HG03066 (cell line): ENCODE measurements around the gene GPR173.
A peak's percentile ranks its signal among the peaks of the same experiment; 100 is the strongest.

ENCODE experiments used
- ATAC-seq: cut with Tn5 transposase; IDR thresholded peaks from one replicate; pipeline ENCODE4 v1.9.1; 2021; ENCODE audit warnings: low read depth; ENCODE audit not compliant: unreplicated experiment

Gene GPR173

DNA sequence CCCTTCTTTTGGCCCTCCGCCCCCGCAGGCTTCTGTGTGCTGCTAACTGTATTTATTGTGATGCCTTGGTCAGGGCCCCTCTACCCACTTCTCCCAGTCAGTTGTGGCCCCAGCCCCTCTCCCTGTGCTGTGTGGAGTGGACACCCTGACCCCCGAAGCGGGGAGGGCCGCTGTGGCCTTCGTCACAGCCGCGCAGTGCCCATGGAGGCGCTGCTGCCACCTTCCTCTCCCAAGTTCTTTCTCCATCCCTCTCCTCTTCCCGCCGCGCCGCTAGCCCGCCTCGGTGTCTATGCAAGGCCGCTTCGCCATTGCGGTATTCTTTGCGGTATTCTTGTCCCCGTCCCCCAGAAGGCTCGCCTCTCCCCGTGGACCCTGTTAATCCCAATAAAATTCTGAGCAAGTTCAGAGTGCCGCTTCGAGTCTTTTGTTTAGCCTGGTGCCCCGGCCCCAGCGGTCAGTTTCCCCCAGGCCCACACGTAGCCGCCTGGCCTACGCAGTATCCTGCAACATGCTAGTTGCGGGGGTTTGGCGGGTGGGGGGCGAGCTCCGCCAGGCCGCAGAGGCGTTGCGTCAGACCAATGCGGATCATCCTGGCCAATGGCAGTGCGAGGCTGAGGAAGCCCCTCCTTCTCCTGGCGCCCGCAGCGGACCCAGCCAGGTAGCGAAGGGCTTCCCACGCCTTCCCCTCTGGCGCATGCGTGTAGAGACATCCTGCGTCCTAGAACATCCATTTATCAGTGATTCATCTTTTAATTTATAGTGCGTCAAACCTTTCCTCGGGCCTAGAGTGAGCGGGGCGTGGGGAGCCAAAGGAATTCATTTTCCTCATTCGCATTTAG lies 39.8 kb downstream of the GPR173 start:
- ATAC-seq: no peak

DNA sequence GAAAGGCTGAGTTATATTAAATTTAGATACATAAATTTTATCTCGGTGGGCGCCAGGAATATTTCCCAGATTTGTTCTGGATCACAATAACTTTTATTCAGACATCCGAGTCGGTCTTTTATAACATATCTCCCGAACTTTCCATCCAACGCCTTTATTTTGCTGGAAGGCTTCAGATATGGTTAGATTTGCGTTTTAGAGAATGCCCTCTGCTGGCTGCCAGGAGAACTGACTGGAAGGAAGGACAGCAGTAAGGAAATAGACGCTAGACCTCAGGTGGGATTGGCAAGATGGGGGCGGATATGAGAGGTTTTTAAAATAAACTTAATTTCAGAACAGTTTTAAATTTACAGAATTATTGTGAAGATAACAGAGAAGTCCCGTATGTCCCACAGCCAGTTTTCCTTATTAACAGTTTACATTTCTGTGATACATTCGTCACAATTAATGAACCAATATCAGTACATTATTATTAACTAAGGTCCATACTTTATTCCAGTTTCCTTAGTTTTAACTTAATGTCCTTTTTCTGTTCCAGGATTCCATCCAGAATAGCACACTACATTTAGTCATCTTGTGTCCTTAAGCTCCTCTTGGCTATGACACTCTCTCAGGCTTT lies 40.7 kb downstream of the GPR173 start:
- no peak for ATAC-seq

- no peak for ATAC-seq
These were observed 41.3 kb downstream of the GPR173 start for GRCh38 chrX:53089925-53090324.

- no peak for ATAC-seq
These were observed 42.8 kb downstream of the GPR173 start for GRCh38 chrX:53091354-53091753.

- ATAC-seq: peak; percentile 56
These were observed 44.6 kb downstream of the GPR173 start for GRCh38 chrX:53093177-53093655.

DNA sequence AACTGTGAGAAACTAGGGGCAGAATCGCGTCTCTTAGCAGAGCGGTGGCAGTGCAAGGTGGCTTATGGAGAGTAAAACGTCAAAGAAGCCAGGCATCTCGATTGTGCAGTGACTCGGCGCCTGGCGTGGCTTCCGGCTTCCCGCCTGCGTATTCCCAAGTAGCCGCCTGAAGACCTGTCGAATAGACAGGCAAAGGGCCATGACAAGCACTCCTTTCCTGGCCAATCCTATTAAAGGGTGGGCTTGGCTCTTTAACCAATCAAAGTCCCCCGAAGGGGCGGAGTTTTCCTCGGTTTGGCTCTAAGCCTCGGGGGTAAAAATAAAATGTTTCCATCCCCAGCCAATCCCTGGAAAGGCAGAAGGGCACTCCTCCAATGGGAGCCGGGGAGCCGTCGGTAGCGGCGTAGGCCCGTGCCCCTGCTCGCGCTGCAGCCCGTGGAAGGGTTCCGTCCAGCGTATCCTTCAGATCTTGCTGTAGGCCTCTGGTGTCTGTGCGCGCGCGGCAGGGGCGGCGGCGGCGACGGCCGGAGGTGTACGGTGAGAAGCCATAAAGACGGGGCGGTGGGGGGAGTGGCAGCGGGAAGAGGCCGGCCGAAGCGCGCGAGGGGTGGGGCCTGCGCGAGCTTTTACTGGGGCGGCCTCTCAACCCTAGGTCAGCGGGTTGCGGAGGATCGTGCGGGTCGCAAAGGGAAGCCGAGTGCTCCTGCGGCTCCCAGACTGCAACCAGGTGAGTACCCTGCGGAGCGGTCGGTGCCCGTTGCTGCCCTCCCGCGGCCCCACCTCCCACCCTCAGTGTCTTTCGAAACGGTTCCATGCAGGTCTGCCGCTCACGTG lies 45.4 kb downstream of the GPR173 start, which contains the start of gene KANTR:
KANTR (plus strand) TSS at position 395 of the 834 bp plus-strand sequence. CDS start 30,131 bp downstream, outside the sequence.
- peak; percentile 76 for ATAC-seq

DNA sequence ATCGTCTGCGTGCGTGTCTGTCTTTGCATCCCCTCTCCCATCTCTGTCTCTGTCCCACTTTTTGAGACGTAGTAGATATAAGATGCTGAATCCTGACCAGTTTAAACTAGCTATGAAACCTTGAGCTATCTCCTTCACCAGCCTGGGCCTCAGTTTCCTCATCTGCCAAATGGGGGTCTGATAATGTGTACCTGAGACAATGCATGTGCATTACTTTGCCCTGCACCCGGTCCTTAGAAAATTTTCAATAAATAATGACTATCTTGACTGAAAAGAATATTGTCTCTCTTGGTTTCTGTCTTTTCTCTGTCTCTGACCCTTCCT lies 46.0 kb downstream of the GPR173 start:
- no peak for ATAC-seq

DNA sequence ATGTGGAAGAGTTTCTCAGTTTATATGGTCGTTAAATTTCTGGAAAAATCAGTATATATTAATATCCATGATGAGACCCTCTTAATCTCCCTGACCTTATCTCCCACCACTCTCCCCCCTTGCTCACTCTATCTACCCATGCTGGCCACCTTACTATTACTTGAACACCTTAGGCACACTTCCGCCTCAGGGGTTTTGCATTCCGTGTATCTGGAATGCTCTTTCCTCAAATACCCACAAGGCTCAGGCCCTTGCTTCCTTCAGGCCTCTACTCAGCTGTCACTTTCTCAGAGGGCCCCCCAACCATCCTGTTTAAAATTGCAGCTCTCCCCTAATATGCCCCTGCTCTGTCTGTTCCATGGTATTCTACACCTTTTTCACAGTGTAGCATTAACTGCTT lies 47.2 kb downstream of the GPR173 start:
- no peak for ATAC-seq

DNA sequence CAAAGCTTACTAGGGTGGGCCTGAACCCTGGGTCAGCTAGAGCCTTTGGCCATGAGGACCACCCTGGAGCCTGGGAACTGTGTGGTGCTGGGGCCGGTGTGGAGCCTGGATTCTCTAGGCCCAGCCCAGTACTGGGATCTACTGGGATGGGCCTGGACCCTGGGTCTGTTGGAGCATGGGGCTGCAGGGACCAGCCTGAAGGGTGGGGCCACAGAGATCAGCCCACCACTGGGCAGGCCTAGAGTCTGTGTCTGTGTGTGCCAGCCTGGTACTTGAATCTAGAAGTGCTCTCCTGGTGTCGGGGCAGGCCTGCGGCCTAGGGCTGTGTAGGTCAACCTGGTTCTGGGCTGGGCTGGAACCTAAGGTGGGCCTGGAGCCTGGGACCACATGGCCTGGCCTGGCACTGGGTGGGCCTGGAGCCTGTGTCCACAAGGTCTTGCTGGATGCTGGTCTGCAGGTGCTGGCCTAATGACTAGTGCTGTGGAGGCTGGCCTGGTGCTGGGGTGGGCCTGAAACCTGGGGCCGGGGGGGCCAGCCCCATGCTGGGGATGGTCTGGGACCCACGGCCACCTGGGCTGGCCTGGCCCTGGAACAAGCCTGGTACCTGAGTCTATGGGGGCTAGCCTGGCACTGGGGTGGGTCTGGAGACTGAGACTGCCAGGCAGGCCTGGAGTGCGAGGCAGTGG lies 66.4 kb downstream of the GPR173 start:
- ATAC-seq: no peak

DNA sequence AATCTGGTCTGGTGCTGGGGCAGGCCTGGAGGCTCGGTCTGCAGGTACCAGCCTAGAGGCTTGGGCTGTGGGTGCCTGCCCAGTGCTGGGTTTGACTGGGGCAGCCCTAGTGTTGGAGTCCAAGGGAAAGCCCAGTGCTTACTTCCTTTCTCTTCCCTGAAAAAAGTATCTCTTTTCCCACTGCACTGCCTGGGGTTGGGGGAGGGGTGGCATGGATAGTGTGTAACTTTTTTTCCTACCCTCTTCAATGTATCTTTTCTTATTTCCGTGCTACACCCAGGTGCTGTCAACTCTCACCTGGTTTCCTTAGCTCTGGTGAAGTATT lies 66.9 kb downstream of the GPR173 start:
- no peak for ATAC-seq

DNA sequence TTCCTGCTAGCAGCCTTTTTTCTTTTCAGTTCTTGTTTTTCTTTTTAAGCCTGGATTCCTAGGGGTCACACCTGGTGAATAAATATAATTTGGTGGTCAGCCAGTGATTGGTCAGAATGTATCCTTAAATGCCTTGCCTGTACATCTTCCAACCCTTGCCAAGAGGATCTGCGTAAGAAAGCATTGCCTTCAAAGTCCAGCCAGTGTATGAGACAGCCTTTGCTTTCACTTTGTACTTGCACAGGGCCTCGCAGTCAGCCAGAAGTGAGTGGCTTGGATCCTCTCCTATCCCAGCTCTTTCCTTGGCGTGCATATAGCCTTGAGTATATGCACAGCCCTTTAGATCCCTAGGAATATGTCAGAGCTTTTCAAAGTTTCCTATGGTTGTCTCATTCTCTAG lies 67.5 kb downstream of the GPR173 start:
- ATAC-seq: no peak

GRCh38 chrX:53122013-53122412 lies 73.4 kb downstream of the GPR173 start:
- ATAC-seq: no peak

- ATAC-seq: no peak
These were observed 76.9 kb downstream of the GPR173 start for GRCh38 chrX:53125506-53125905.

DNA sequence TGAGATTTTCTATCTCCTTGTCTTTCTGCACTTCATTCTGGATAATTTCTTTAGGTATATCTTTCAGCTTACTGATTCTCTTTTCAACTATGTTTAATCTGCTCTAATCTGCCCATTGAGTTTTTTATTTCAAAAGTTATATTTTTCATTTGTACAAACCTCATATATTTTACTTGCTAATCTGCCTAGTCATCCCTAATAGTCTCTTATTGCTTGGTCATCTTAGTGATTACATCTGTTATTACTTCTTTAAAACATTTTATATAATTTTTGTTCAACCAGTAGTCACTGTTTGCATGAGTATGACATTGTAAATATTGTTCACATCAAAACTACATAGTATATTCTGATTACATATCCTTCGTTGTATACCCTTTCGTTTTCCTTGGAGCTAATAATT lies 77.8 kb downstream of the GPR173 start:
- no peak for ATAC-seq

GRCh38 chrX:53128097-53128749 lies 79.6 kb downstream of the GPR173 start:
- no peak for ATAC-seq
